Measurements from ENCODE around the gene PARD3B.

Gene PARD3B

DNA sequence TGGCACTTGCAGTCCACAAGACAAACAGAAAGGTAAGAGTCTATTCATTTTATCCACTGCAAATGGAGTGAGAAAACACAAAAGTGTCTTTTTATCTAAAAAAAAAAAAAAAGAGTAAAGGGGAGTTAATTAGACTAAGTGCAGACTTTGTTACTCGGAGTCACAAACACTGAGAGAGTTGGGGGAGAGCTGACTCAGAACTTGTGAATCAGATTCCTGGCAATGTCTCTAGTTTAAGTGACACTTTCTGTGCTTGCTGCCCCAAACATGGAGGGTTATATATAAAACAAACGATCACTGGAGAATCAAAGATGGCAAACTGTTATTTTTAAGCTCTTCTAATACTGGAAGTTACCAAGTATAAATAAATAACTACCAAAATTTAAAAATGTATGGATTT, 631.3 kb downstream of the PARD3B start:
- DNase-seq (ENCODE audit: insufficient read length) (no peak), FAIRE-seq (no peak)
- no peak for TF ChIP-seq POLR2A (IDR thresholded peaks at IDR 0.05; ENCODE audit: low read depth, low read length)
- TF ChIP-seq TAF1 (IDR thresholded peaks at IDR 0.05; ENCODE audit: borderline replicate concordance, low read depth, low read length): no peak
- TF ChIP-seq POLR2AphosphoS5 (IDR thresholded peaks at IDR 0.05; ENCODE audit: low read depth, low read length): no peak

DNA sequence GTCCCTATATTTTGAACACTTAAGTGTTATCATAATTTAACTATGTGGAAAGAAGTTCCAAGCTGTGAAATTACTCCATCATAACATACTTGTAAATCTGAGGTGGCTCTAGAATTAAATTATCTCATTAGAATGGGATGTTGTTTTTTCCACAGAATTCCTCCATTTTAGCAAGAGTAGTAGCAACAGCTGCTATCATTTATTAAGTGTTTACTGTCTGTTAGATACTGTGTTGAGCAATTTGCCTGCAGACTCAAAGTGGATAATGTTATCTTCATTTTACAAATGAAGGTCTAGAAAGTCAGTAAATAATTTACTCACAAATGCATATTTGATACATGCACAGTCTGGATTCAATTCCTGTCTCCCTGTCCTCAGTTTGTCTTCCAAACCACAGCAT, 632.3 kb downstream of the PARD3B start:
- FAIRE-seq: no peak
- TF ChIP-seq POLR2AphosphoS5 (IDR thresholded peaks at IDR 0.05; ENCODE audit: low read depth, low read length) (no peak), POLR2A (IDR thresholded peaks at IDR 0.05; ENCODE audit: low read depth, low read length) (no peak)
- DNase-seq (ENCODE audit: insufficient read length): no peak

DNA sequence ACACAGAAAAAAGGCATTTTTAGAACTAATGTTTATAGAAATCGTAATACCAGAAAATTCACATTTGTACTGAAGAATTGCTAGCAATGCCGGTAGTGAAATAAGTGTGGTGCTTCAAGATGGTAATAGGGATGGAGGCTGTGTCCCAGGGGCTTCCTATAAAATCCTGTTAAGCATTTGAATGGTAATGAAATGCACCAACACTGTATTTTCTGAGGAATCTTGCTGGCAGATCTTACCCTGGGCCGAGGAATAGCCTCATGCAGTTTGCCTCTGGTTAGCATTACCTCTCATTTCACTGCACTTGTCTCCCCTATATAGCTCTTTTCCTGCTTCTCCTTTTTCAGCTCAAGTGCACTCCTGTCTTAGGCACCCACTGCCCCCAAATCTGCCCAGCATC, 635.5 kb downstream of the PARD3B start:
- FAIRE-seq (no peak), DNase-seq (ENCODE audit: insufficient read length) (no peak)
- TF ChIP-seq POLR2AphosphoS5 (IDR thresholded peaks at IDR 0.05; ENCODE audit: low read depth, low read length): no peak
- TF ChIP-seq TAF1 (IDR thresholded peaks at IDR 0.05; ENCODE audit: borderline replicate concordance, low read depth, low read length): no peak

DNA sequence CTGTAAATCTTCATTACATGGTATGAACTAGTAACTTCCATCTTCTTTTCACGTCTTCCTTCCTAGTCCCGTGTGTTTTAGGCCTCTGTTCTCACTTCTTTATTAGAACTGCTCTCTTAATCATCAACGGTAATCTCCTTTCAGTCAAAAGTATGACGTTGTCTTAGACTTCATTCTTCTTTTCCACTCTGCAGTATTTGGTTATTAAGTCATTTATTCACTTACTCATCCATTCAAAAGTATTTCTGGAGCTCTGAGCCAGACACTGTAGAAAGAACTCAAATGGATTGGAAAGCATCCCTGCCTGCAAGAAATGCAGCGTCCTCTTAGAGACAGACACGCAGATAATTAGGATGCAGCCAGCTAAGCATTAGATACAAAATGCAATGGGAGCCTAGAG, 642.5 kb downstream of the PARD3B start:
- no peak for TF ChIP-seq POLR2A (IDR thresholded peaks at IDR 0.05; ENCODE audit: low read depth, low read length)
- no peak for TF ChIP-seq POLR2AphosphoS5 (IDR thresholded peaks at IDR 0.05; ENCODE audit: low read depth, low read length)
- no peak for DNase-seq (ENCODE audit: insufficient read length)
- FAIRE-seq: no peak

DNA sequence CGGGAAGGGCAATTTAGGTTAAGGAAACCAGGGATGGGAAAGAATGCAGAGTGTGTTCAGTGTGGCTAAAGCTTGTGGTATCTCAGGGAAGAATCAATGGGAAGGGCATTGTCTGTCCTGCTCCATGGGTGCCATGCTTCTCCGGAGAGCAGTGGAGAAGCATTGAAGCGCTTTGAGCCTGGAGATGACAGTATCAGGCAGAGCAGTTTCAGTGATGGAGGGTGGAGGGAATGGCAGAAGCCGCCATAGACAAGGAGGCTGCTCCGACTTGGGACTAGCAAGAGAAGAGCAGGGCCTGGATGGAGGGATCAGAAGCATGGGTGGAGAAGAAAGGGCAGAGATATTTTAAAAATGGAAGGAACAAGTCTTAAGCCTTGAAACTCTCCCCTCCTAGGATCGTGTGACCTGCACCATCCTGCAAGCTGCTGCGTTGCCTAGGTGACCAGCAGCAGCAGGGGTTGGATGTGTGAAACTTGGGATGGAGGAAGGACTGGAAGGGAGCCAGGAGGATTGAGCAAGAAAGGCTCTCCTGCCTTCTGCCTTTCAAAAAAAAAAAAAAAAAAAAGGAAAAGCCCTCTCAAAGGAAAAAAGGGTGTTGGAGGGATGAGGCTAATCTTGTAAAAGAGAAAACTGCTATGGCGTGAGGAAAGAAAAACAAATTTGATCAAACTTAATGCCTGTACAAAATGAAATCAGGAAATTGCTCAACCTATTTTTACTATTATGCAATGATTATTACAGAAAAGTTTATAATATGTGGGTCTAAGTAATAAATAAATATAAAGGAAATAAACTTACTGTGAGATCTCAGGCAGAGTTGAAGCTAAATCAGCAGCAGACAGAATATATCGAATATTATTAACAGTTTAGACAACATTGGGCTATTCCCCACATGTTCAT, 643.2 kb downstream of the PARD3B start:
- DNase-seq (ENCODE audit: insufficient read length) (no peak), FAIRE-seq (no peak)

DNA sequence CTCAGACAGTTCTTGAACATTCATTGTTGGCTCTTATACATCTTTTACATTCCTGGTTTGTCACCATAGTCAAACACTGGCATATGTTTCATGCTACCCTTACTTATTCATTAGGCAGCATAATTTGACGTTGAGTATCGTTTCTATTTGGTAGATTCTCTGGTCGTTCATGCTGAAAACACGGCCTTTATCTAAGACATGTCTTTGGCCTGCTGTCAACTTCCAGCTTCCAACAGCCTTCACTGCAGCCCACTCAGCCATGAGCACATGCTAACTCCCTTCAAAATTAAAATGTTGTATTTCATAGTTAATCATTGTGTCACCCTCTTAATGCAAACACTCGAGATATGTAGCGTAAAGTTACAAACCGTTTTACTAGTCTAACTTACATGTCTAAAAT, 644.0 kb downstream of the PARD3B start:
- FAIRE-seq (no peak), DNase-seq (ENCODE audit: insufficient read length) (no peak)

More for the DNA sequence above, 643.2 kb downstream of the PARD3B start:
- TF ChIP-seq TAF1 (IDR thresholded peaks at IDR 0.05; ENCODE audit: borderline replicate concordance, low read depth, low read length): no peak
- no peak for TF ChIP-seq POLR2A (IDR thresholded peaks at IDR 0.05; ENCODE audit: low read depth, low read length)
- no peak for TF ChIP-seq POLR2AphosphoS5 (IDR thresholded peaks at IDR 0.05; ENCODE audit: low read depth, low read length)

DNA sequence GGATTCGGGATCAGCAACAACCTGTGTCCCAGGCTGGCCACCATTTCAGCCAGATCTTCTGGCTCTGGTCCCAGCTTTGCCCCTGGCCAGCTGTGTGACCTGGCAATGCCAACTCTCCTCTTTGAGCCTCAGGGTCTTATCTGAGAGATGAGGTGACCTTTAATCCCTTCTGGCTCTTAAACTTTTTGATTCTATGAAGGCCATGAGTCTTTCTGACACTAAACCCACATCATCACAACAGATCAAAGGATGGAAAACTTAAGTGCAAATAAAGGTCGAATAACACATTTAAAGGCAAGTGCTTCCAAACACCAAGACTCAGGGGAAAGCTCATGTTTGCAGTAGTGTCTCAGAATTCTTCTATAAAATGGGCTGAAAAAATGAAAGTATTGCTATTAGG, 645.3 kb downstream of the PARD3B start:
- TF ChIP-seq TAF1 (IDR thresholded peaks at IDR 0.05; ENCODE audit: borderline replicate concordance, low read depth, low read length) (no peak), POLR2AphosphoS5 (IDR thresholded peaks at IDR 0.05; ENCODE audit: low read depth, low read length) (no peak), POLR2A (IDR thresholded peaks at IDR 0.05; ENCODE audit: low read depth, low read length) (no peak)
- no peak for FAIRE-seq
- DNase-seq (ENCODE audit: insufficient read length): no peak

More for the DNA sequence above, 644.0 kb downstream of the PARD3B start:
- TF ChIP-seq POLR2A (IDR thresholded peaks at IDR 0.05; ENCODE audit: low read depth, low read length) (no peak), POLR2AphosphoS5 (IDR thresholded peaks at IDR 0.05; ENCODE audit: low read depth, low read length) (no peak), TAF1 (IDR thresholded peaks at IDR 0.05; ENCODE audit: borderline replicate concordance, low read depth, low read length) (no peak)

DNA sequence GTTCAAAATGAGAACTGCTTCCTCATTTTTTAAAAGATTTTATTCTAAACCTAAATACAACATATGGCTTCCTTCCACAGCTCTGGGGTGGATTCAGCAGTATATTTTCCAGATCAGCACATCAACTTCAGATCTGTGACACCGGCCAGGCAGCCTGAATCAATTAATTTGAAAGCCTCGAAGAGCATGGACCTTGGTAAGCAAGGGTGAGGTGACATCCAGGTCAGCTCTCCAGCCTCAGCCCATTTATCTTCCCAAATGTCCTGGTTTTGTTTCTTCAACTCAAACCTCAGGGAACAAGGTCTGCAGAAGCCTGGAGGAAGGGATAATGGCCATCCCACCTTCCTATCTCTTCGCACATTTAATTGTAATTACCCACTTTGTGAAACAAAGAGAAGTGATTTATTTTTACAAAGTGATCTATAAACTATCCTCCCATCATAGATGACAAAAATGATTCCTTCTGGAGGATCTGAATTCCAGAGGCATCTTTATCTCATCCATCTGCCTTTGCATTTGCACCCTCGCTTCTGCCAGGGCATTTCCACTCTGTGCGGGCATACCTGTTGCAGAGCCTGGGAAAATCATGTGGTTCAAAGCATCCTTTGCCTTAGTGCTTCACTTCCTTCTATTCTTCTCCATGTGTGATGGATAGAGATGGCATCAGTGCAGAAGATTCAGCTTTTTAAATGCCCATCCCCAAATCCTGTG, 648.0 kb downstream of the PARD3B start:
- FAIRE-seq: no peak
- TF ChIP-seq POLR2A (IDR thresholded peaks at IDR 0.05; ENCODE audit: low read depth, low read length) (no peak), TAF1 (IDR thresholded peaks at IDR 0.05; ENCODE audit: borderline replicate concordance, low read depth, low read length) (no peak), POLR2AphosphoS5 (IDR thresholded peaks at IDR 0.05; ENCODE audit: low read depth, low read length) (no peak)
- no peak for DNase-seq (ENCODE audit: insufficient read length)

DNA sequence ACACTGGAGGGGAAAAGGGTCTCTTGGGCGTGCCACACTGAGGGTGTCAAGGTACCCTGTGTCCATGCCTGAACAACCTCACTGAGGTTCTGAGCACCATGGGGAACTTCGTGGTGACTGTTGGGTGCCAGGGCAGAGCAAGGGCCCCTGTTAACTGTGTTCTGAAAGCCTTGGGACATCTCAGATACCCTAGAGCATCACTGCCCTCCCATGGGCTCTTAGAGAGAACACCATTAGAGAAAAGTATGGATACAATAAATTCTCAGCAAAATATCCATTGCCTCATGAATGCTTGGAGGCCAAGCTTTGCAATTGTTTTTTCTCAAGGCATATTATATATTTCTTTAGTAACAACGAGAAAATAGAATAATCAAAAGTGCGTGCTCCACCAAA, 648.6 kb downstream of the PARD3B start:
- DNase-seq (ENCODE audit: insufficient read length) (no peak), FAIRE-seq (no peak)
- TF ChIP-seq POLR2A (IDR thresholded peaks at IDR 0.05; ENCODE audit: low read depth, low read length): no peak
- no peak for TF ChIP-seq POLR2AphosphoS5 (IDR thresholded peaks at IDR 0.05; ENCODE audit: low read depth, low read length)
- TF ChIP-seq TAF1 (IDR thresholded peaks at IDR 0.05; ENCODE audit: borderline replicate concordance, low read depth, low read length): no peak

DNA sequence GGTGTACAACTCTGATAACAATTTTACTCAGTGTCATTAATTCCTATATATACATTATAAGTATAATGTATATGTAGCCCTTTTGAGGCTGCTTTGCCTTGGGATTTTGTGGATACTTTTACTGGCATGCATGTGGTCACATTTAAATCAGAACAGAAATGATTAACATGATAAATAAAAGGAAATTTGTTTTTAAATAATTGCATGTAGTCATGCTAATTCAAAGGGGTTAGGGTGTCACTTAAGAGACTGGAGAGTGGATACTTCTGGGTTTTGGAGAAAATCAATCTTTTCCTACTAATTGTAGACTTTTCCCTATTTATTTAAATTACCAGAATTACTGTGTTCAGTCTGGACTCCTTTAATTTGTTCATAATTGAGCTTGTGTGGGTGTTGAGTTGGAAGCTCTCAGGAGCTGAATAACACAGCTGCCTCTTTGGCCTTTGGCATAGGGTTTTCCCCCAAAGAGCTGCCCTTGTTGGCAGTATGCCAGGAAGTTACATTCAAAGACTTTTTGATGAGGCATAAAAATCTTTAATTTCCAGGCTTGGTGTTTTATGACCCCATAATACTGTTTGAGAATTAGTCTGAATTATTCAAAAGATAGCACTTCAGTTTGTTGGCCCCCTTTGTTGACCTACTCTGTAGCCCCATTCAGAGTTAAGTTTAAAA, 652.3 kb downstream of the PARD3B start:
- DNase-seq (ENCODE audit: insufficient read length) (no peak), FAIRE-seq (no peak)
- TF ChIP-seq POLR2A (IDR thresholded peaks at IDR 0.05; ENCODE audit: low read depth, low read length) (no peak), POLR2AphosphoS5 (IDR thresholded peaks at IDR 0.05; ENCODE audit: low read depth, low read length) (no peak), TAF1 (IDR thresholded peaks at IDR 0.05; ENCODE audit: borderline replicate concordance, low read depth, low read length) (no peak)

DNA sequence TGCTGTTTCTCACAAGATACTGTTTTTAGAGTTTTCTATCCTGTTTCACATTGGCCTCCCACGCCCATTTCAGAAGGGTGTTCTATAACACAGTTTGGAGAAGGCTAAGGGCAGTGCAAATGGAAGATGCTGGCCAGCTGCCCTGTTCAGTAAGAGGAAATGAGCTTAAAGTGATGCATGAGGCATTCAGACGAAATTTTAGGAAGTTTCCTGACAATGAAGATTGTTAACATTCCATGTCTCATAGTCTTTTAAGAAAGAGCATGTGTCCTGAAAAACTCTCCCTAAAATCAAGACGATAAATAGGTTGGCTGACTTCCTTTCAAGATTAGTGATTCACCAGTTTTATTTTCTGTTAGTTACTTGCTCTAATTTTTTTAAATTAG, 652.9 kb downstream of the PARD3B start:
- TF ChIP-seq POLR2AphosphoS5 (IDR thresholded peaks at IDR 0.05; ENCODE audit: low read depth, low read length) (no peak), POLR2A (IDR thresholded peaks at IDR 0.05; ENCODE audit: low read depth, low read length) (no peak), TAF1 (IDR thresholded peaks at IDR 0.05; ENCODE audit: borderline replicate concordance, low read depth, low read length) (no peak)
- FAIRE-seq (no peak), DNase-seq (ENCODE audit: insufficient read length) (no peak)

All from GM12892 (cell line).